GM06990 (cell line): Measurements from ENCODE around the gene LPP.

Source experiments
- DNase-seq: peaks from one replicate; pipeline ENCODE4 v3.0.0-alpha.2; 2011; ENCODE audit not compliant: insufficient read length; ENCODE audit errors: extremely low read depth
- H3K27me3 ChIP-seq: replicated peaks from 2 replicates; pipeline ENCODE4 v1.6.0; 2011; ENCODE audit warnings: low read length; ENCODE audit not compliant: control insufficient read depth, insufficient read depth
- H3K36me3 ChIP-seq: 2 replicates; pipeline ENCODE4 v1.5.1; 2011; ENCODE audit warnings: low read length; ENCODE audit not compliant: control insufficient read depth, insufficient read depth
- H3K4me3 ChIP-seq: replicated peaks from 2 replicates; pipeline ENCODE4 v1.5.1; 2011; ENCODE audit warnings: low read depth, mild to moderate bottlenecking, control low read depth, low read length
- TF ChIP-seq, protein P1 (sequence below): IDR thresholded peaks from 2 replicates; pipeline ENCODE4 v1.5.1; 2011; ENCODE audit warnings: low read length, control low read depth, mild to moderate bottlenecking, inconsistent platforms; ENCODE audit not compliant: insufficient read depth, poor library complexity, severe bottlenecking

Gene LPP

GRCh38 chr3:188262913-188263683, 109.1 kb downstream of the LPP start:
- no peak overlapping the region for H3K4me3 ChIP-seq
- TF ChIP-seq, protein P1, sequence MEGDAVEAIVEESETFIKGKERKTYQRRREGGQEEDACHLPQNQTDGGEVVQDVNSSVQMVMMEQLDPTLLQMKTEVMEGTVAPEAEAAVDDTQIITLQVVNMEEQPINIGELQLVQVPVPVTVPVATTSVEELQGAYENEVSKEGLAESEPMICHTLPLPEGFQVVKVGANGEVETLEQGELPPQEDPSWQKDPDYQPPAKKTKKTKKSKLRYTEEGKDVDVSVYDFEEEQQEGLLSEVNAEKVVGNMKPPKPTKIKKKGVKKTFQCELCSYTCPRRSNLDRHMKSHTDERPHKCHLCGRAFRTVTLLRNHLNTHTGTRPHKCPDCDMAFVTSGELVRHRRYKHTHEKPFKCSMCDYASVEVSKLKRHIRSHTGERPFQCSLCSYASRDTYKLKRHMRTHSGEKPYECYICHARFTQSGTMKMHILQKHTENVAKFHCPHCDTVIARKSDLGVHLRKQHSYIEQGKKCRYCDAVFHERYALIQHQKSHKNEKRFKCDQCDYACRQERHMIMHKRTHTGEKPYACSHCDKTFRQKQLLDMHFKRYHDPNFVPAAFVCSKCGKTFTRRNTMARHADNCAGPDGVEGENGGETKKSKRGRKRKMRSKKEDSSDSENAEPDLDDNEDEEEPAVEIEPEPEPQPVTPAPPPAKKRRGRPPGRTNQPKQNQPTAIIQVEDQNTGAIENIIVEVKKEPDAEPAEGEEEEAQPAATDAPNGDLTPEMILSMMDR, result no peak
- no peaks in the 10 kb centered on the region for H3K36me3 ChIP-seq
- no peak for DNase-seq
- peaks cover 2% of the 10 kb centered on the region for H3K27me3 ChIP-seq

GRCh38 chr3:188264226-188265207, 110.6 kb downstream of the LPP start:
- Histone ChIP-seq H3K27me3 (peaks cover 2% of the 10 kb centered on the region), H3K36me3 (no peaks in the 10 kb centered on the region), H3K4me3 (no peak overlapping the region)
- TF ChIP-seq, protein P1, result no peak
- no peak for DNase-seq

DNA sequence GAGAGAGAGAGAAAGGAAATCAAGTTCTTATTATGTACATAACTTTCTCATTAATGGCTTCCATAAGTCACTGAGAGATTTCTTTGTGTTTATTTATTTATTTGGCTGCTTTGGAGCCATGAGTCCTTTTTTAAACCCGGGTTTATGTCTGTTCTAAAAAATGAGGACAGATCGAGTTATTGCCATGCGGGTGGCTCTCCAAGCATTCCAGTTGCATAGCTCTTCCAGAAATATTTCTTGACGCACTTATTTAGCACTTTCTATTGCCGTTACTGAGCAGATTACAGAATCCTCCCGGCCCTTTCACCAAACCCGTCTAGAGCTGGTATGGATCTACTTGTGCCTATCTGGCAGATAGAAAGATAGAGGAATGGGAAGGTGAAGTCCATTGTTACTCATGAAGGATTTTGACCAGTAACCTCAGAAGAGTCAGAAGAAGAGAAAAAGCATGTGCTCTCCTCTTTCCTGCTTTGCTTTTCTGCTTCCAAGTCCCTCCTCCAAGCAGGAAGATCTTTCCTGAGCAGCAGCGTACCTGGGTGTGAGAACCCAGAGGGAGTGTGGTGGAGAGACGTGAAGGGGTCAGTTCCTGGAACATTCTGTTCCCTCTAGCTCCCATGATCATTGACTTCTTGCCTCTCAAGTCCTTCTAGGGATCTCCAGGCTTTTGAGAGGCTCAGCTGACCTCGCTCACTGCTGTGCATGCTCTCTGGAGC, 112.8 kb downstream of the LPP start:
- Histone ChIP-seq H3K36me3 (no peaks in the 10 kb centered on the region), H3K4me3 (no peak overlapping the region)

DNA sequence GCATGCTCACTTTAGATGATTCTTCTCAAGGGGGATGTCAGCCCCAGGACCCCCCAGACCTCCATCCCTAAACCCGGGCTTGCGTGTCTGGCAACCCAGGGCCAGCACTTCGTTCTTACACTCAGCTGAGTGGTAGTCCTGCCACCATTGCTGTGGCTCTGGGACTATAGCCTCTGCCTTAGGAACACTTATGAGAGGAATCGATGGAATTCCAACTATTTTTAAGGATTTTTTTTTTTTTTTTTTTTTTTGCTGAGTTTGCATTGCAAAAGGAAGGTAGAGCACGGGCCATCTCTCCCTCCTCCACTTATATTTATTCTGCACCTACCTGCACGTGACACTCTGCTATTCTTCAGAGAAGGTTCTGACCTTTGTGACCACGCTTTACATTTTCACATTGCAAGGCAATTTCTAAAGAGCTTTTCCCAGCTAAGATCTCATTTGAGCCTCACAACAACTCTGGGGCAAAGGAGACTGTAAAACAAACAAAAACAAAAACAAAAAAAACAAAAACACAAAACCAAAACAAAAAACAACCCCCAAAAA, 113.9 kb downstream of the LPP start:
- TF ChIP-seq, protein P1, result no peak
- Histone ChIP-seq H3K4me3 (no peak overlapping the region), H3K27me3 (peaks cover 2% of the 10 kb centered on the region), H3K36me3 (no peaks in the 10 kb centered on the region)
- no peak for DNase-seq

More for the DNA sequence above, 112.8 kb downstream of the LPP start:
- TF ChIP-seq, protein P1, result no peak
- DNase-seq, result no peak
- peaks cover 2% of the 10 kb centered on the region for H3K27me3 ChIP-seq

- Histone ChIP-seq H3K27me3 (peaks cover 2% of the 10 kb centered on the region), H3K4me3 (no peak overlapping the region), H3K36me3 (no peaks in the 10 kb centered on the region)
- TF ChIP-seq, protein P1, result no peak
- no peak for DNase-seq
These were observed 114.4 kb downstream of the LPP start for GRCh38 chr3:188268336-188268735.
